ENCODE results near the gene OGFOD3.

Gene OGFOD3

GRCh38 chr17:82443465-82444283 is 25.3 kb upstream of the OGFOD3 start:
- no peak for TF ChIP-seq CTCF (IDR thresholded peaks at IDR 0.05)

GRCh38 chr17:82442643-82443464 is 24.5 kb upstream of the OGFOD3 start:
- no peak for TF ChIP-seq CTCF (IDR thresholded peaks at IDR 0.05)

GRCh38 chr17:82441691-82442487 is 23.5 kb upstream of the OGFOD3 start:
- no peak for TF ChIP-seq CTCF (IDR thresholded peaks at IDR 0.05)

GRCh38 chr17:82440991-82441627 is 22.7 kb upstream of the OGFOD3 start:
- TF ChIP-seq CTCF (IDR thresholded peaks at IDR 0.05), result no peak

- no peak for TF ChIP-seq CTCF (IDR thresholded peaks at IDR 0.05)
These were observed 22.1 kb upstream of the OGFOD3 start for GRCh38 chr17:82440469-82440981.

GRCh38 chr17:82439829-82440365 is 21.5 kb upstream of the OGFOD3 start:
- no peak for TF ChIP-seq CTCF (IDR thresholded peaks at IDR 0.05)
